Neural progenitor cell (in vitro differentiated cells): ENCODE data around the gene NXN. TPM values are rescaled to one million over a fixed set of nuclear protein-coding genes. Genes with fewer than 3 reads are reported as not detected.
A peak's percentile ranks its signal among the peaks of the same experiment; 100 is the strongest.
"Not testable (repeated sequence)": the region's sequence is repeated elsewhere in the genome, so short reads cannot be mapped to it uniquely, and the experiment has no call there.

Experiments used
- DNase-seq: peaks from one replicate; pipeline ENCODE4 v3.0.0-alpha.2; 2016; ENCODE audit warnings: low spot score
- H2AFZ ChIP-seq: fragments of 200-600 bp; sonication (generic); replicated peaks from 2 replicates; pipeline ENCODE4 v1.6.1; 2016; ENCODE audit warnings: antibody characterized with exemption
- H3F3A ChIP-seq: fragments of 200-600 bp; sonication (generic); 2 replicates; pipeline ENCODE4 v1.6.1; 2016; ENCODE audit warnings: antibody characterized with exemption, low read depth
- H3K27ac ChIP-seq: fragments of 200-600 bp; sonication (generic); 2 replicates; pipeline ENCODE4 v1.5.1; 2016; ENCODE audit warnings: mild to moderate bottlenecking
- H3K27me3 ChIP-seq: fragments of 200-600 bp; sonication (generic); 2 replicates; pipeline ENCODE4 v1.6.1; 2016; ENCODE audit warnings: mild to moderate bottlenecking, moderate library complexity
- H3K36me3 ChIP-seq: fragments of 200-600 bp; sonication (generic); 2 replicates; pipeline ENCODE4 v1.5.1; 2016
- H3K4me1 ChIP-seq: fragments of 200-600 bp; sonication (generic); 2 replicates; pipeline ENCODE4 v1.6.1; 2016; ENCODE audit warnings: mixed run types
- H3K4me2 ChIP-seq: fragments of 200-600 bp; sonication (generic); 2 replicates; pipeline ENCODE4 v1.6.1; 2016
- H3K4me3 ChIP-seq: fragments of 200-600 bp; sonication (generic); 2 replicates; pipeline ENCODE4 v1.5.1; 2016
- H3K79me2 ChIP-seq: fragments of 200-600 bp; sonication (generic); 2 replicates; pipeline ENCODE4 v1.6.1; 2016; ENCODE audit warnings: low read depth
- H3K9ac ChIP-seq: fragments of 200-600 bp; sonication (generic); 2 replicates; pipeline ENCODE4 v1.6.1; 2016
- H3K9me3 ChIP-seq: fragments of 200-600 bp; sonication (generic); 2 replicates; pipeline ENCODE4 v1.5.1; 2016; ENCODE audit warnings: low read depth
- H4K20me1 ChIP-seq: fragments of 200-600 bp; sonication (generic); 2 replicates; pipeline ENCODE4 v1.6.1; 2016; ENCODE audit warnings: low read depth
- H3K27ac Mint-ChIP-seq: 3 replicates; pipeline ENCODE4 v1.8.0; 2021; ENCODE audit warnings: mixed read lengths
- H3K27me3 Mint-ChIP-seq: 2 replicates; pipeline ENCODE4 v1.8.0; 2022; ENCODE audit warnings: low read depth, mild to moderate bottlenecking, inconsistent platforms, moderate library complexity, mixed read lengths; ENCODE audit not compliant: insufficient read depth
- H3K36me3 Mint-ChIP-seq: 3 replicates; pipeline ENCODE4 v1.8.0; 2021; ENCODE audit warnings: mixed read lengths
- H3K4me1 Mint-ChIP-seq: 3 replicates; pipeline ENCODE4 v1.8.0; 2021; ENCODE audit warnings: mixed read lengths
- H3K4me3 Mint-ChIP-seq: 3 replicates; pipeline ENCODE4 v1.8.0; 2021; ENCODE audit warnings: mild to moderate bottlenecking, moderate library complexity, mixed read lengths
- H3K9me3 Mint-ChIP-seq: 3 replicates; pipeline ENCODE4 v1.8.0; 2020; ENCODE audit warnings: mixed read lengths
- CTCF ChIP-seq: fragments of 200-600 bp; sonication (generic); IDR thresholded peaks from 2 replicates; pipeline ENCODE4 v1.5.1; 2017; ENCODE audit warnings: antibody characterized with exemption, mild to moderate bottlenecking
- EZH2 ChIP-seq: fragments of 200-600 bp; sonication (generic); IDR thresholded peaks from 2 replicates; pipeline ENCODE4 v1.6.1; 2017; ENCODE audit warnings: antibody characterized with exemption, mild to moderate bottlenecking, moderate library complexity
- EZH2phosphoT487 ChIP-seq: fragments of 200-600 bp; sonication (generic); IDR thresholded peaks from 2 replicates; pipeline ENCODE4 v1.6.1; 2017; ENCODE audit warnings: antibody characterized with exemption
- total RNA-seq: library from RNA; depleted of rRNA; stranded (reverse); fragments of >200 nt; gene quantifications from 2 replicates; pipeline ENCODE4 v1.2.3, GENCODE V29; 2015; ENCODE audit warnings: low replicate concordance

NXN gene
- total RNA-seq, 1 donor from 2014 or later = 35.9 TPM

GRCh38 chr17:879546-880442 is 99.8 kb downstream of the NXN start:
- Mint-ChIP-seq H3K27me3 (peaks cover 13% of the 10 kb centered on the region), H3K27ac (no peak overlapping the region), H3K36me3 (peaks cover 40% of the 10 kb centered on the region), H3K4me3 (no peak overlapping the region), H3K9me3 (peaks cover 22% of the 10 kb centered on the region), H3K4me1 (peaks cover 58% of the 10 kb centered on the region)
- Histone ChIP-seq H3K4me1 (peaks cover 12% of the 10 kb centered on the region), H3K27me3 (no peaks in the 10 kb centered on the region), H3K36me3 (no peaks in the 10 kb centered on the region), H3K4me3 (no peak overlapping the region), H3F3A (peaks cover 17% of the 10 kb centered on the region), H3K9me3 (no peaks in the 10 kb centered on the region), H3K9ac (no peak overlapping the region), H3K79me2 (peaks cover 75% of the 10 kb centered on the region), H3K27ac (no peak overlapping the region), H4K20me1 (peaks cover 51% of the 10 kb centered on the region), H3K4me2 (no peak overlapping the region), H2AFZ (no peak overlapping the region)
- TF ChIP-seq CTCF (peak; percentile 78), EZH2 (no peak)
- peak; percentile 93 for DNase-seq

GRCh38 chr17:877630-878029 is 101.9 kb downstream of the NXN start:
- TF ChIP-seq EZH2phosphoT487 = no peak
- no peak for TF ChIP-seq CTCF
- no peak for TF ChIP-seq EZH2
- Mint-ChIP-seq H3K4me3 (no peak overlapping the region), H3K4me1 (peaks cover 40% of the 10 kb centered on the region), H3K27me3 (peaks cover 5% of the 10 kb centered on the region), H3K9me3 (peaks cover 19% of the 10 kb centered on the region), H3K27ac (peak overlapping the region; percentile 89), H3K36me3 (peaks cover 37% of the 10 kb centered on the region)
- Histone ChIP-seq H3K4me3 (no peak overlapping the region), H3K27ac (no peak overlapping the region), H3K4me2 (no peak overlapping the region), H3K36me3 (no peaks in the 10 kb centered on the region), H3K9ac (no peak overlapping the region), H3K79me2 (peaks cover 75% of the 10 kb centered on the region), H3K27me3 (no peaks in the 10 kb centered on the region), H2AFZ (no peak overlapping the region), H4K20me1 (peaks cover 40% of the 10 kb centered on the region), H3F3A (peaks cover 7% of the 10 kb centered on the region), H3K9me3 (no peaks in the 10 kb centered on the region), H3K4me1 (peaks cover 3% of the 10 kb centered on the region)
- no peak for DNase-seq

- Histone ChIP-seq H4K20me1 (peaks cover 39% of the 10 kb centered on the region), H3K27ac (no peak overlapping the region), H3K4me3 (no peak overlapping the region), H3K79me2 (peaks cover 72% of the 10 kb centered on the region), H3K4me2 (no peak overlapping the region), H2AFZ (no peak overlapping the region), H3F3A (peaks cover 7% of the 10 kb centered on the region), H3K4me1 (peaks cover 3% of the 10 kb centered on the region), H3K9ac (no peak overlapping the region), H3K36me3 (no peaks in the 10 kb centered on the region), H3K27me3 (no peaks in the 10 kb centered on the region), H3K9me3 (no peaks in the 10 kb centered on the region)
- H3K4me1 Mint-ChIP-seq = peaks cover 29% of the 10 kb centered on the region
- H3K4me3 Mint-ChIP-seq = no peak overlapping the region
- H3K27me3 Mint-ChIP-seq = peaks cover 5% of the 10 kb centered on the region
- peaks cover 36% of the 10 kb centered on the region for H3K36me3 Mint-ChIP-seq
- peaks cover 22% of the 10 kb centered on the region for H3K9me3 Mint-ChIP-seq
- TF ChIP-seq EZH2 (no peak), CTCF (no peak), EZH2phosphoT487 (no peak)
- no peak for DNase-seq
- peak overlapping the region; percentile 10 for H3K27ac Mint-ChIP-seq
These were observed 103.3 kb downstream of the NXN start for GRCh38 chr17:876272-876671.

- not testable (repeated sequence) for H3K4me3 Mint-ChIP-seq, H3K4me3 ChIP-seq, H3K4me1 ChIP-seq, H3K9ac ChIP-seq, DNase-seq, H3K4me2 ChIP-seq, H2AFZ ChIP-seq, H3F3A ChIP-seq, H3K36me3 ChIP-seq, H3K27ac Mint-ChIP-seq, H3K9me3 ChIP-seq, H3K27me3 Mint-ChIP-seq, H3K27me3 ChIP-seq, H3K27ac ChIP-seq
- peaks cover 12% of the 10 kb centered on the region for H3K9me3 Mint-ChIP-seq
- H3K4me1 Mint-ChIP-seq = peaks cover 16% of the 10 kb centered on the region
- Histone ChIP-seq H3K79me2 (peaks cover 69% of the 10 kb centered on the region), H4K20me1 (peaks cover 42% of the 10 kb centered on the region)
- H3K36me3 Mint-ChIP-seq = peaks cover 25% of the 10 kb centered on the region
These were observed 105.0 kb downstream of the NXN start for GRCh38 chr17:874590-874989.
